H9 (cell line): ENCODE data around the gene GOLGA7B. TPM values are rescaled to one million over a fixed set of nuclear protein-coding genes. Genes with fewer than 3 reads are reported as not detected.

ENCODE experiments used
- DNase-seq: peaks from one replicate; pipeline ENCODE4 v3.0.0-alpha.2; 2017
- H2AFZ ChIP-seq: one replicate; pipeline ENCODE4 v1.6.1; 2013; ENCODE audit warnings: mild to moderate bottlenecking, low read length, control low read depth, moderate library complexity
- H2AK5ac ChIP-seq: 2 replicates; pipeline ENCODE4 v1.6.1; 2013; ENCODE audit warnings: low read length, control low read depth, mixed read lengths; ENCODE audit not compliant: insufficient read length
- H2BK120ac ChIP-seq: one replicate; pipeline ENCODE4 v1.6.1; 2013; ENCODE audit warnings: low read depth, mild to moderate bottlenecking, low read length, control low read depth, inconsistent platforms; ENCODE audit not compliant: poor library complexity, severe bottlenecking
- H2BK12ac ChIP-seq: 2 replicates; pipeline ENCODE4 v1.6.1; 2013; ENCODE audit warnings: low read length, control low read depth, mixed read lengths, low read depth; ENCODE audit not compliant: insufficient read length
- H2BK15ac ChIP-seq: 2 replicates; pipeline ENCODE4 v1.6.1; 2013; ENCODE audit warnings: low read depth, low read length, control low read depth
- H2BK20ac ChIP-seq: one replicate; pipeline ENCODE4 v1.6.1; 2013; ENCODE audit warnings: low read depth, mild to moderate bottlenecking, low read length, control low read depth, inconsistent platforms; ENCODE audit not compliant: poor library complexity, severe bottlenecking
- H2BK5ac ChIP-seq: 2 replicates; pipeline ENCODE4 v1.6.1; 2013; ENCODE audit warnings: low read length, control low read depth, mixed read lengths; ENCODE audit not compliant: insufficient read length
- H3K14ac ChIP-seq: 2 replicates; pipeline ENCODE4 v1.6.1; 2013; ENCODE audit warnings: low read length, control low read depth; ENCODE audit not compliant: insufficient read depth
- H3K18ac ChIP-seq: 2 replicates; pipeline ENCODE4 v1.6.1; 2013; ENCODE audit warnings: low read depth, mild to moderate bottlenecking, mixed read lengths, low read length, control low read depth; ENCODE audit not compliant: insufficient read length
- H3K23ac ChIP-seq: 2 replicates; pipeline ENCODE4 v1.6.1; 2013; ENCODE audit warnings: low read length, control low read depth, mixed read lengths, low read depth; ENCODE audit not compliant: insufficient read length
- H3K23me2 ChIP-seq: 2 replicates; pipeline ENCODE4 v1.6.1; 2013; ENCODE audit warnings: low read depth, mild to moderate bottlenecking, mixed read lengths, low read length, control low read depth; ENCODE audit not compliant: insufficient read length, poor library complexity, severe bottlenecking
- H3K27ac ChIP-seq: 2 replicates; pipeline ENCODE4 v1.5.1; 2013; ENCODE audit warnings: low read length, control low read depth, mixed read lengths, low read depth; ENCODE audit not compliant: insufficient read length
- H3K27me3 ChIP-seq: 2 replicates; pipeline ENCODE4 v1.6.1; 2013; ENCODE audit warnings: low read length, control low read depth, inconsistent platforms; ENCODE audit not compliant: insufficient read depth
- H3K4ac ChIP-seq: 2 replicates; pipeline ENCODE4 v1.6.1; 2013; ENCODE audit warnings: low read depth, mild to moderate bottlenecking, control low read depth, inconsistent platforms, low read length, moderate library complexity
- H3K4me1 ChIP-seq: 2 replicates; pipeline ENCODE4 v1.6.1; 2013; ENCODE audit warnings: low read length, control low read depth, inconsistent platforms; ENCODE audit not compliant: insufficient read depth
- H3K4me2 ChIP-seq: 2 replicates; pipeline ENCODE4 v1.6.1; 2013; ENCODE audit warnings: low read length, control low read depth, mixed read lengths; ENCODE audit not compliant: insufficient read length, insufficient read depth
- H3K56ac ChIP-seq: 2 replicates; pipeline ENCODE4 v1.6.1; 2013; ENCODE audit warnings: low read depth, mild to moderate bottlenecking, mixed read lengths, low read length, control low read depth; ENCODE audit not compliant: insufficient read length
- H3K79me1 ChIP-seq: 2 replicates; pipeline ENCODE4 v1.6.1; 2013; ENCODE audit warnings: low read depth, mild to moderate bottlenecking, moderate library complexity, low read length, control low read depth, inconsistent platforms; ENCODE audit not compliant: insufficient read depth, poor library complexity, severe bottlenecking
- H3K79me2 ChIP-seq: 2 replicates; pipeline ENCODE4 v1.6.1; 2013; ENCODE audit warnings: low read length, control low read depth, inconsistent platforms; ENCODE audit not compliant: insufficient read depth
- H3K9ac ChIP-seq: 2 replicates; pipeline ENCODE4 v1.6.1; 2013; ENCODE audit warnings: low read length, control low read depth, mixed read lengths; ENCODE audit not compliant: insufficient read length; ENCODE audit errors: extremely low read depth
- H3K9me3 ChIP-seq: one replicate; pipeline ENCODE4 v1.6.1; 2013; ENCODE audit warnings: low read depth, low read length, inconsistent platforms; ENCODE audit not compliant: control insufficient read depth
- H3T11ph ChIP-seq: one replicate; pipeline ENCODE4 v1.6.1; 2013; ENCODE audit warnings: mild to moderate bottlenecking, low read length, control low read depth, inconsistent platforms
- H4K20me1 ChIP-seq: one replicate; pipeline ENCODE4 v1.6.1; 2013; ENCODE audit not compliant: control insufficient read depth, insufficient read length, insufficient read depth
- H4K5ac ChIP-seq: 2 replicates; pipeline ENCODE4 v1.6.1; 2013; ENCODE audit warnings: low read depth, mild to moderate bottlenecking, mixed read lengths, low read length, control low read depth; ENCODE audit not compliant: insufficient read length
- H4K8ac ChIP-seq: replicated peaks from 2 replicates; pipeline ENCODE4 v1.6.1; 2013; ENCODE audit warnings: low read length, control low read depth, mixed read lengths, low read depth; ENCODE audit not compliant: insufficient read length
- H4K91ac ChIP-seq: 2 replicates; pipeline ENCODE4 v1.6.1; 2013; ENCODE audit warnings: low read depth, mild to moderate bottlenecking, moderate library complexity, mixed read lengths, low read length, control low read depth; ENCODE audit not compliant: insufficient read length
- H3K27ac Mint-ChIP-seq, 3 experiments: 2 replicates in 2 of 3; 3 replicates in 1 of 3; pipeline ENCODE4 v1.8.0; 2020 to 2021; ENCODE audit warnings: mixed read lengths in 3 of 3, mild to moderate bottlenecking in 1 of 3, moderate library complexity in 1 of 3
- H3K27me3 Mint-ChIP-seq: 2 replicates; pipeline ENCODE4 v1.8.0; 2021; ENCODE audit warnings: low read depth, mild to moderate bottlenecking, moderate library complexity, mixed read lengths
- H3K36me3 Mint-ChIP-seq, 3 experiments: 2 replicates in 2 of 3; 3 replicates in 1 of 3; pipeline ENCODE4 v1.8.0; 2020 to 2021; ENCODE audit warnings: low read depth in 3 of 3, mixed read lengths in 3 of 3; ENCODE audit not compliant: insufficient read depth in 1 of 3
- H3K4me1 Mint-ChIP-seq, 2 experiments: 2 replicates each; pipeline ENCODE4 v1.8.0; 2020; ENCODE audit warnings: mixed read lengths in 2 of 2
- H3K4me3 Mint-ChIP-seq, 2 experiments: 2 replicates in 1 of 2; 3 replicates in 1 of 2; pipeline ENCODE4 v1.8.0; 2020 to 2021; ENCODE audit warnings: mild to moderate bottlenecking in 2 of 2, mixed read lengths in 2 of 2, moderate library complexity in 1 of 2
- H3K9me3 Mint-ChIP-seq, 2 experiments: 2 replicates in 1 of 2; 3 replicates in 1 of 2; pipeline ENCODE4 v1.8.0; 2020; ENCODE audit warnings: mild to moderate bottlenecking in 2 of 2, mixed read lengths in 2 of 2, moderate library complexity in 1 of 2
- CTCF ChIP-seq: fragments of 200-600 bp; sonication (generic); conservative IDR thresholded peaks from 3 replicates; pipeline ENCODE4 v1.8.0; 2021; ENCODE audit warnings: antibody characterized with exemption, mild to moderate bottlenecking
- WGBS: extraction: QIAGEN DNeasy Blood & Tissue Kit; methylation state at CpG from one replicate; pipeline ENCODE4 v1.1.7; 2013; ENCODE audit warnings: missing lambda C conversion rate, low lambda C conversion rate, mixed read lengths; ENCODE audit not compliant: insufficient read length; ENCODE audit errors: extremely low coverage; 5-methylcytosine and 5-hydroxymethylcytosine counted together
- total RNA-seq: library from RNA; stranded (reverse); gene quantifications from 2 replicates; pipeline ENCODE4 v1.2.1, GENCODE V29; 2021

Gene GOLGA7B
- total RNA-seq, 1 experiment from 2014 or later: 0.04 TPM

GRCh38 chr10:97876402-97876801 is 26.8 kb downstream of the GOLGA7B start:
- TF ChIP-seq CTCF: 0 out of 3 replicates have a peak, but pooled peaks have one; percentile 14
- H2BK15ac ChIP-seq: no peak overlapping the region
- no peak overlapping the region for H4K91ac ChIP-seq
- H3K79me1 ChIP-seq: no peaks in the 10 kb centered on the region
- no peaks in the 10 kb centered on the region for H4K20me1 ChIP-seq
- no peak overlapping the region for H3K4me2 ChIP-seq
- H3K4me1 Mint-ChIP-seq: peaks cover 9 to 14% of the 10 kb centered on the region in 2 experiments
- no peak overlapping the region for H3K27ac Mint-ChIP-seq
- H3K18ac ChIP-seq: no peak overlapping the region
- peak overlapping the region in 1 of 2 experiments; percentile 54; a peak in 1 of 5 replicates for H3K4me3 Mint-ChIP-seq
- H3K14ac ChIP-seq: no peak overlapping the region
- no peak overlapping the region for H2BK120ac ChIP-seq
- no peak overlapping the region for H3K27ac ChIP-seq
- no peaks in the 10 kb centered on the region for H3K4me1 ChIP-seq
- no peaks in the 10 kb centered on the region for H3K27me3 ChIP-seq
- H3K56ac ChIP-seq: no peak overlapping the region
- no peaks in the 10 kb centered on the region for H3K23me2 ChIP-seq
- no peak overlapping the region for H2BK20ac ChIP-seq
- no CpG with 5 or more reads among the region's 4 CpGs for WGBS
- H4K8ac ChIP-seq: no peak overlapping the region
- no peaks in the 10 kb centered on the region for H3K9me3 Mint-ChIP-seq
- H2BK5ac ChIP-seq: no peak overlapping the region
- no peak for DNase-seq
- no peak overlapping the region for H3K23ac ChIP-seq
- no peak overlapping the region for H2AFZ ChIP-seq
- H3K27me3 Mint-ChIP-seq: peaks cover 9% of the 10 kb centered on the region
- no peak overlapping the region for H3T11ph ChIP-seq
- no peak overlapping the region for H3K9ac ChIP-seq
- no peaks in the 10 kb centered on the region for H3K9me3 ChIP-seq
- no peak overlapping the region for H2AK5ac ChIP-seq
- H2BK12ac ChIP-seq: no peak overlapping the region
- H4K5ac ChIP-seq: no peak overlapping the region
- no peaks in the 10 kb centered on the region for H3K79me2 ChIP-seq
- H3K4ac ChIP-seq: no peak overlapping the region
- no peaks in the 10 kb centered on the region; a peak in 2 of 7 replicates for H3K36me3 Mint-ChIP-seq
